ENCODE results near the gene PHACTR2. TPM values are rescaled to one million over a fixed set of nuclear protein-coding genes. Genes with fewer than 3 reads are reported as not detected.

Gene PHACTR2
- total RNA-seq, 1 donor from 2014 or later, result 75.9 TPM

- intact Hi-C loops (cut with DNase I), result no loop called here
- no peak for DNase-seq (ENCODE audit: missing footprints)
- no peak for ATAC-seq
These were observed 4.1 kb upstream of the PHACTR2 start for GRCh38 chr6:143673669-143674068.

- intact Hi-C loops (cut with DNase I), result loop anchor here (5.0 kb wide), 4 partner anchors 68 to 543 kb away; partner anchors contain the start of gene PLAGL1
- DNase-seq (ENCODE audit: missing footprints), result no peak
These were observed 3.0 kb upstream of the PHACTR2 start for GRCh38 chr6:143674483-143675381.

GRCh38 chr6:143675382-143675900, 2.3 kb upstream of the PHACTR2 start:
- intact Hi-C loops (cut with DNase I), result loop anchor here (5.0 kb wide), 4 partner anchors 67 to 542 kb away; partner anchors contain the start of gene PLAGL1
- DNase-seq (ENCODE audit: missing footprints), result no peak
- ATAC-seq, result no peak

More at GRCh38 chr6:143674483-143675381, 3.0 kb upstream of the PHACTR2 start:
- ATAC-seq, result no peak

GRCh38 chr6:143675946-143676345, 1.8 kb upstream of the PHACTR2 start:
- ATAC-seq (no peak), DNase-seq (ENCODE audit: missing footprints) (no peak)
- intact Hi-C loops (cut with DNase I), result loop anchor here (5.0 kb wide), 4 partner anchors 66 to 541 kb away; partner anchors contain the start of gene PLAGL1

- DNase-seq (ENCODE audit: missing footprints) (no peak), ATAC-seq (no peak)
- intact Hi-C loops (cut with DNase I), result loop anchor here (5.0 kb wide), 4 partner anchors 66 to 541 kb away; partner anchors contain the start of gene PLAGL1
These were observed 1.2 kb upstream of the PHACTR2 start for GRCh38 chr6:143676437-143677045.

- ATAC-seq (no peak), DNase-seq (ENCODE audit: missing footprints) (no peak)
- intact Hi-C loops (cut with DNase I), result loop anchor here (5.0 kb wide), 4 partner anchors 65 to 540 kb away; partner anchors contain the start of gene PLAGL1
These were observed 231 bp upstream of the PHACTR2 start for GRCh38 chr6:143677577-143677890.

GRCh38 chr6:143679041-143679440, 1.3 kb downstream of the PHACTR2 start:
- ATAC-seq (no peak), DNase-seq (ENCODE audit: missing footprints) (no peak)
- intact Hi-C loops (cut with DNase I), result loop anchor here (2.0 to 5.0 kb wide), 5 partner anchors 18 to 538 kb away; partner anchors contain the start of gene PLAGL1

GRCh38 chr6:143680141-143680540, 2.4 kb downstream of the PHACTR2 start:
- intact Hi-C loops (cut with DNase I), result no loop called here
- DNase-seq (ENCODE audit: missing footprints) (no peak), ATAC-seq (no peak)

- DNase-seq (ENCODE audit: missing footprints) (no peak), ATAC-seq (no peak)
- intact Hi-C loops (cut with DNase I), result no loop called here
These were observed 5.0 kb downstream of the PHACTR2 start for GRCh38 chr6:143682805-143683204.

- ATAC-seq, result no peak
These were observed 6.7 kb downstream of the PHACTR2 start for GRCh38 chr6:143684486-143684885.

GRCh38 chr6:143685653-143686052, 7.9 kb downstream of the PHACTR2 start:
- ATAC-seq, result no peak
- intact Hi-C loops (cut with DNase I), result no loop called here

More at GRCh38 chr6:143684486-143684885, 6.7 kb downstream of the PHACTR2 start:
- intact Hi-C loops (cut with DNase I), result no loop called here
- no peak for DNase-seq (ENCODE audit: missing footprints)

GRCh38 chr6:143687591-143687990, 9.8 kb downstream of the PHACTR2 start:
- intact Hi-C loops (cut with DNase I), result no loop called here
- DNase-seq (ENCODE audit: missing footprints), result no peak
- ATAC-seq, result no peak

More at GRCh38 chr6:143685653-143686052, 7.9 kb downstream of the PHACTR2 start:
- no peak for DNase-seq (ENCODE audit: missing footprints)

GRCh38 chr6:143688681-143689080, 10.9 kb downstream of the PHACTR2 start:
- intact Hi-C loops (cut with DNase I), result no loop called here
- DNase-seq (ENCODE audit: missing footprints) (no peak), ATAC-seq (no peak)

- intact Hi-C loops (cut with DNase I), result no loop called here
- ATAC-seq, result no peak
These were observed 12.1 kb downstream of the PHACTR2 start for GRCh38 chr6:143689852-143690251.

GRCh38 chr6:143691155-143691554, 13.4 kb downstream of the PHACTR2 start:
- DNase-seq (ENCODE audit: missing footprints), result no peak
- intact Hi-C loops (cut with DNase I), result no loop called here
- no peak for ATAC-seq

More at GRCh38 chr6:143689852-143690251, 12.1 kb downstream of the PHACTR2 start:
- DNase-seq (ENCODE audit: missing footprints), result no peak

GRCh38 chr6:143691900-143692636, 14.3 kb downstream of the PHACTR2 start:
- ATAC-seq (no peak), DNase-seq (ENCODE audit: missing footprints) (no peak)
- intact Hi-C loops (cut with DNase I), result no loop called here

- DNase-seq (ENCODE audit: missing footprints), result no peak
- no peak for ATAC-seq
- intact Hi-C loops (cut with DNase I), result no loop called here
These were observed 14.9 kb downstream of the PHACTR2 start for GRCh38 chr6:143692696-143693095.

- intact Hi-C loops (cut with DNase I), result no loop called here
- ATAC-seq, result no peak
- DNase-seq (ENCODE audit: missing footprints), result no peak
These were observed 16.2 kb downstream of the PHACTR2 start for GRCh38 chr6:143694013-143694412.

- ATAC-seq (no peak), DNase-seq (ENCODE audit: missing footprints) (no peak)
These were observed 16.8 kb downstream of the PHACTR2 start for GRCh38 chr6:143694560-143694959.

More at GRCh38 chr6:143694560-143694959, 16.8 kb downstream of the PHACTR2 start:
- intact Hi-C loops (cut with DNase I), result no loop called here

Data from Right ventricle myocardium inferior (tissue), 1 donor.